ENCODE measurements around the gene MYO6. TPM values are rescaled to one million over a fixed set of nuclear protein-coding genes. Genes with fewer than 3 reads are reported as not detected.

Gene MYO6
- total and polyA plus RNA-seq, 2 of the 4 experiments (the other 2 are of a cell fraction), result 6.1 to 6.8 TPM

- in situ Hi-C loops (cut with MboI; ENCODE audit: low sequenced_read_pairs), result no loop called here
- WGBS, 2 experiments (ENCODE audit: extremely low coverage in 2 of 2, insufficient read length in 1 of 2), result 93% methylated on average over 2 of the region's 5 CpGs; no CpG with 5 or more reads in 1 of the 2 experiments
- Histone ChIP-seq H3K4me2 (ENCODE audit: low read depth, low read length) (no peak overlapping the region), H2AFZ (replicated peaks; ENCODE audit: low read length, poor library complexity) (no peak overlapping the region), H3K23ac (ENCODE audit: low read depth, low read length) (no peak overlapping the region), H2AK5ac (ENCODE audit: low read depth, low read length) (no peak overlapping the region), H2AK9ac (replicated peaks; ENCODE audit: low read depth, low read length, poor library complexity) (no peak overlapping the region), H4K5ac (ENCODE audit: low read depth, low read length) (no peak overlapping the region), H3K14ac (replicated peaks; ENCODE audit: low read depth, low read length) (no peak overlapping the region), H4K8ac (ENCODE audit: low read depth in 2 of 2, low read length in 2 of 2) (no peak overlapping the region), H3K56ac (ENCODE audit: extremely low read depth, insufficient read depth, low read length) (no peak overlapping the region), H2BK20ac (ENCODE audit: low read depth, low read length) (no peak overlapping the region), H3K4me3 (ENCODE audit: insufficient read depth, low read depth, low read length) (no peak overlapping the region), H3K4ac (ENCODE audit: low read depth, low read length) (no peak overlapping the region), H3K79me1 (ENCODE audit: low read depth in 1 of 2, low read length in 2 of 2) (peaks cover 18 to 36% of the 10 kb centered on the region in 2 experiments; a peak in 3 of 4 replicates), H3K9me3 (ENCODE audit: control insufficient read depth, insufficient read depth, low read length) (no peaks in the 10 kb centered on the region), H2BK120ac (ENCODE audit: low read depth, low read length) (no peak overlapping the region), H4K20me1 (ENCODE audit: insufficient read depth, low read length) (no peaks in the 10 kb centered on the region; the same call in 1 of the 2 replicates), H3K4me1 (ENCODE audit: control insufficient read depth, insufficient read depth, low read length) (peaks cover 3% of the 10 kb centered on the region), H3K36me3 (ENCODE audit: control insufficient read depth, insufficient read depth, low read length) (no peaks in the 10 kb centered on the region), H4K91ac (ENCODE audit: insufficient read depth, low read depth, low read length) (no peak overlapping the region), H3K9ac (ENCODE audit: low read depth, low read length) (no peak overlapping the region), H3K27ac (ENCODE audit: insufficient read depth, low read length) (no peak overlapping the region), H2BK5ac (ENCODE audit: low read depth, low read length, poor library complexity, severe bottlenecking) (no peak overlapping the region), H3K9me1 (ENCODE audit: insufficient read depth, low read length) (peaks cover 5% of the 10 kb centered on the region; the same call in 1 of the 2 replicates), H3K27me3 (ENCODE audit: control insufficient read depth, insufficient read depth, low read length) (no peaks in the 10 kb centered on the region), H3K18ac (ENCODE audit: low read depth, low read length) (no peak overlapping the region), H2BK15ac (ENCODE audit: low read depth, low read length) (no peak overlapping the region)
- intact Hi-C loops (cut with micrococcal nuclease), result loop anchor here (10.0 kb wide), 1 partner anchor 473 kb away; the partner anchor contains the start of gene TMEM30A
- no TSS peak for BruUV-seq (replicated peaks)
- DNase-seq (no peak), ATAC-seq (ENCODE audit: low read depth) (no peak)
- no peak for TF ChIP-seq RFX5 (IDR thresholded peaks at IDR 0.05; ENCODE audit: low read depth, low read length)
- TF ChIP-seq RAD21 (IDR thresholded peaks at IDR 0.05; ENCODE audit: low read length), result no peak
- no peak for TF ChIP-seq BHLHE40 (IDR thresholded peaks at IDR 0.05; ENCODE audit: low read depth, low read length)
- no peak for TF ChIP-seq CHD1 (IDR thresholded peaks at IDR 0.05; ENCODE audit: low read depth, low read length)
- TF ChIP-seq USF2 (IDR thresholded peaks at IDR 0.05; ENCODE audit: low read depth, low read length), result no peak
- no peak for TF ChIP-seq ELK1 (IDR thresholded peaks at IDR 0.05; ENCODE audit: borderline replicate concordance, low read depth, low read length)
- no peak for TF ChIP-seq NFE2L2 (IDR thresholded peaks at IDR 0.05; ENCODE audit: low read depth, low read length)
- no peak for TF ChIP-seq CTCF (conservative IDR thresholded peaks at IDR 0.05; ENCODE audit: low read depth, low read length)
- TF ChIP-seq RCOR1 (IDR thresholded peaks at IDR 0.05; ENCODE audit: insufficient replicate concordance, low read length), result no peak
- no peak for TF ChIP-seq SMC3 (IDR thresholded peaks at IDR 0.05; ENCODE audit: low read depth, low read length)
- TF ChIP-seq POLR2A (IDR thresholded peaks at IDR 0.05; ENCODE audit: low read depth, low read length), result no peak
- TF ChIP-seq MAZ (IDR thresholded peaks at IDR 0.05; ENCODE audit: borderline replicate concordance, low read depth, low read length), result no peak
- no peak for TF ChIP-seq FOS (IDR thresholded peaks at IDR 0.05; ENCODE audit: low read depth, low read length)
- no peak for TF ChIP-seq MXI1 (IDR thresholded peaks at IDR 0.05; ENCODE audit: borderline replicate concordance, low read depth, low read length)
- TF ChIP-seq CEBPB (IDR thresholded peaks at IDR 0.05; ENCODE audit: low read depth, low read length), result no peak
- no peak for TF ChIP-seq MAFK (IDR thresholded peaks at IDR 0.05; ENCODE audit: low read depth, low read length)
- POLR2A ChIA-PET (ENCODE audit: unreplicated experiment), result no interaction called here
- CTCF ChIA-PET, result no interaction called here
- dilution Hi-C loops (cut with HindIII; ENCODE audit: low sequenced_read_pairs, unreplicated experiment), result no loop called here
Observed at GRCh38 chr6:75758061-75758460, 9.0 kb downstream of the MYO6 start.

All from IMR-90 (cell line).